IPS-20b (cell line): ENCODE results near the gene MCF2L.
A peak's percentile ranks its signal among the peaks of the same experiment; 100 is the strongest.
"Not testable (repeated sequence)": the region's sequence is repeated elsewhere in the genome, so short reads cannot be mapped to it uniquely, and the experiment has no call there.

Experiments
- H3K27ac ChIP-seq: one replicate; pipeline ENCODE4 v1.5.1; 2013; ENCODE audit warnings: low read length
- H3K27me3 ChIP-seq: 2 replicates; pipeline ENCODE4 v1.6.1; 2013; ENCODE audit warnings: mild to moderate bottlenecking, low read length, inconsistent platforms; ENCODE audit not compliant: insufficient read depth
- H3K36me3 ChIP-seq: 2 replicates; pipeline ENCODE4 v1.6.1; 2013; ENCODE audit warnings: low read depth, mild to moderate bottlenecking, inconsistent platforms, low read length, moderate library complexity; ENCODE audit not compliant: insufficient read depth
- H3K4me1 ChIP-seq: 2 replicates; pipeline ENCODE4 v1.6.1; 2013; ENCODE audit warnings: mild to moderate bottlenecking, control low read depth, inconsistent platforms, low read length, moderate library complexity; ENCODE audit not compliant: insufficient read depth
- H3K4me3 ChIP-seq: 2 replicates; pipeline ENCODE4 v1.5.1; 2013; ENCODE audit warnings: mild to moderate bottlenecking, low read length, inconsistent platforms
- H3K9ac ChIP-seq: 2 replicates; pipeline ENCODE4 v1.6.1; 2013; ENCODE audit warnings: low read depth, mild to moderate bottlenecking, inconsistent platforms, low read length, moderate library complexity
- H3K9me3 ChIP-seq: 2 replicates; pipeline ENCODE4 v1.6.1; 2013; ENCODE audit warnings: mild to moderate bottlenecking, low read depth, low read length, inconsistent platforms; ENCODE audit not compliant: insufficient read depth

MCF2L gene

DNA sequence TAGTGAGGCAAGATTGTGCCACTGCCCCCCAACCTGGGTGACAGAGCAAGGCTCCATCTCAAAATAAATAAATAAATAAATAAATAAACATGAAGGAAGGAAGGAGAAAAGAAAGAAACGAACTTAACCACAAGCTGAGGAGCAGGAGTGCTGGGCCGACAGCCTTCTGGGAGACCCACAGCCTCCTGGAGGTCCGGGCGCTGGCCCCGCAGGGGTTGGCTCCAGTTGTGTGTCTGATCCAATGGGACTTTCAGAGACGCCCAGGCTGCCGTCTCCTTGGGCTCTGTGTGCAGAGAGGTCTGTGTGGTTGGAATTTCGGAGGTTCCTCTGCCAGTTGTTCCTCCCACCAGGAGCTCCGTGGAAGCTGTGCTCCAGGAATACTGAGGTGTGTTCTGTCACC is 36.0 kb upstream of the MCF2L start:
- Histone ChIP-seq H3K9ac (no peak overlapping the region), H3K4me1 (peaks cover 4% of the 10 kb centered on the region; the same call in 1 of the 2 replicates), H3K9me3 (no peaks in the 10 kb centered on the region), H3K27ac (no peak overlapping the region), H3K4me3 (no peak overlapping the region), H3K36me3 (no peaks in the 10 kb centered on the region), H3K27me3 (no peaks in the 10 kb centered on the region)

GRCh38 chr13:112933649-112934048 is 35.4 kb upstream of the MCF2L start:
- H3K27ac ChIP-seq, result no peak overlapping the region

GRCh38 chr13:112934078-112934477 is 34.9 kb upstream of the MCF2L start:
- Histone ChIP-seq H3K27ac (no peak overlapping the region), H3K4me3 (no peak overlapping the region)

More at GRCh38 chr13:112933649-112934048, 35.4 kb upstream of the MCF2L start:
- Histone ChIP-seq H3K36me3 (no peaks in the 10 kb centered on the region), H3K9me3 (no peaks in the 10 kb centered on the region), H3K4me1 (peaks cover 4% of the 10 kb centered on the region; the same call in 1 of the 2 replicates), H3K27me3 (no peaks in the 10 kb centered on the region), H3K9ac (no peak overlapping the region), H3K4me3 (no peak overlapping the region)

DNA sequence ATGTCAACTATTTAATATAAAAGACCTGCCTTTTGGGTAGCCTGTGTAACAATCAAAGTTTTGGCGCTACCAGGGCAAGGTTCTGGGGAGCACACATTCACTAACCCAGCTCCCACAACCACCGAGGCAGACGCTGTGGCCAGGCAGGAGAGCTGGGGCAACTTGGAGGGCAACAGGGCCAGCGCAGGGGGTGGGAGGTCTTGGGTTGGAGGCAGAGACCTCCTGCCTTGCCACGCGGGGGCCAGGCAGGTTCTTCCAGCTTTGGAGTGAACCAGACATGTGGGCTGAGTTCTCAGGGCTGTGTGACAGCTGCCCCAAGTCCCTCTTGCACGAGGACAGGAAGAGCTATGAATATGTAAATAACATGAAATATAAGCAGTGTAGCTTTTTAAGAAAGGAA is 30.3 kb upstream of the MCF2L start:
- no peak overlapping the region for H3K27ac ChIP-seq

More at GRCh38 chr13:112934078-112934477, 34.9 kb upstream of the MCF2L start:
- Histone ChIP-seq H3K27me3 (no peaks in the 10 kb centered on the region), H3K9ac (no peak overlapping the region), H3K36me3 (no peaks in the 10 kb centered on the region), H3K9me3 (no peaks in the 10 kb centered on the region), H3K4me1 (peaks cover 4% of the 10 kb centered on the region; the same call in 1 of the 2 replicates)

GRCh38 chr13:112940236-112940635 is 28.8 kb upstream of the MCF2L start:
- peaks cover 8% of the 10 kb centered on the region; the same call in 1 of the 2 replicates for H3K27me3 ChIP-seq
- H3K27ac ChIP-seq, result no peak overlapping the region
- H3K4me1 ChIP-seq, result peaks cover 3% of the 10 kb centered on the region; the same call in 1 of the 2 replicates
- H3K9ac ChIP-seq, result no peak overlapping the region
- H3K4me3 ChIP-seq, result no peak overlapping the region
- no peaks in the 10 kb centered on the region for H3K9me3 ChIP-seq
- H3K36me3 ChIP-seq, result no peaks in the 10 kb centered on the region

More for the DNA sequence above, 30.3 kb upstream of the MCF2L start:
- no peak overlapping the region for H3K4me3 ChIP-seq
- H3K36me3 ChIP-seq, result no peaks in the 10 kb centered on the region
- H3K9me3 ChIP-seq, result no peaks in the 10 kb centered on the region
- peaks cover 4% of the 10 kb centered on the region; the same call in 1 of the 2 replicates for H3K27me3 ChIP-seq
- peaks cover 3% of the 10 kb centered on the region; the same call in 1 of the 2 replicates for H3K4me1 ChIP-seq
- H3K9ac ChIP-seq, result no peak overlapping the region

DNA sequence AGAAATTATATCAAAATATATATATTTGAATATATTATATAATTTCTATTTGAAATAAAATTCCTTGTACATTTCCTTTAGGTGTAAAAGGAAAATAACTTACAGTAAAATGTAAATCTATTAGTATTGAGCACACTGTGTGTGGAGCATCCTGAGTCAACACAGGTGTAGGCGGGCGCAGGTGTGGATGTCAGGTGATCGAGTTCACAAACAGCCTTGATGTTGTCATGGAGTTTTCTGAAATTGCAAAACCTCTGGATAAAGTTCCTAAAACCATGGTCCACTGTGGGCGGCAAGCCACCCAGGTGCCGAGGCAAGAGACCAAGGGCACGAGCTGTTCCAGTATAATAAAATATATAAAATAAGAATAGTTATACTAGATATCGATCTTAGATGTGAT is 27.7 kb upstream of the MCF2L start:
- Histone ChIP-seq H3K9me3 (no peaks in the 10 kb centered on the region), H3K27me3 (peaks cover 8% of the 10 kb centered on the region; the same call in 1 of the 2 replicates), H3K4me3 (no peak overlapping the region), H3K36me3 (no peaks in the 10 kb centered on the region), H3K27ac (no peak overlapping the region), H3K4me1 (peaks cover 3% of the 10 kb centered on the region; the same call in 1 of the 2 replicates), H3K9ac (no peak overlapping the region)

- not testable (repeated sequence) for H3K27me3 ChIP-seq, H3K4me3 ChIP-seq, H3K9ac ChIP-seq, H3K9me3 ChIP-seq, H3K4me1 ChIP-seq, H3K27ac ChIP-seq, H3K36me3 ChIP-seq
Observed at GRCh38 chr13:112941765-112942164, 27.2 kb upstream of the MCF2L start.

- Histone ChIP-seq H3K9ac (no peak overlapping the region; the same call in 1 of the 2 replicates), H3K27me3 (peaks cover 8% of the 10 kb centered on the region; the same call in 1 of the 2 replicates), H3K9me3 (no peaks in the 10 kb centered on the region), H3K4me3 (peak overlapping the region; percentile 69), H3K4me1 (peaks cover 3% of the 10 kb centered on the region; the same call in 1 of the 2 replicates), H3K27ac (no peak overlapping the region), H3K36me3 (no peaks in the 10 kb centered on the region)
Observed at GRCh38 chr13:112942689-112943308, 26.2 kb upstream of the MCF2L start.

- H3K4me1 ChIP-seq, result peaks cover 3% of the 10 kb centered on the region; the same call in 1 of the 2 replicates
- H3K36me3 ChIP-seq, result no peaks in the 10 kb centered on the region
- peaks cover 8% of the 10 kb centered on the region; the same call in 1 of the 2 replicates for H3K27me3 ChIP-seq
- H3K9me3 ChIP-seq, result no peaks in the 10 kb centered on the region
- peak overlapping the region; percentile 69 for H3K4me3 ChIP-seq
- H3K9ac ChIP-seq, result peak overlapping the region; percentile 46; the same call in 1 of the 2 replicates
- no peak overlapping the region for H3K27ac ChIP-seq
Observed at GRCh38 chr13:112943309-112944125, 25.5 kb upstream of the MCF2L start.

DNA sequence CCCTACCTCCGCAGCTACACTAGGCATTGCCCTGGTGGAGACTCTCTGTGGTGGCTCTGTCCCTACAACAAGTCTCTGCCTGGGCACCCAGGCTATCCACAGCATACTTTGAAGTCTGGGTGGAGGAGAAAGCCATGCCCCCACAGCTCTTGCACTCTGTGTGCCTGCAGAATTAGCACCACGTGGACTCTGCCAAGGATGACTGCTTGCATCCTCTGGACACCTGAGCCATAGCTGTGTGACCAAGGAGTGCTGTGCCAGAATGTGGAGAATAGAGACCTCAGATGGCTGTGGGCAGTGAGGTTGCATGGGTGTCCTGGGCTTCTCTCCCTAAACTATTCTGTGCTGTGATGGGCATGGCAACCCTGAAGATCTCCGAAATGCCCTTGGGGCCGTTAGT is 21.2 kb upstream of the MCF2L start:
- Histone ChIP-seq H3K9me3 (no peaks in the 10 kb centered on the region), H3K4me3 (no peak overlapping the region), H3K9ac (no peak overlapping the region), H3K36me3 (no peaks in the 10 kb centered on the region), H3K27ac (no peak overlapping the region), H3K27me3 (peaks cover 8% of the 10 kb centered on the region; the same call in 1 of the 2 replicates), H3K4me1 (peaks cover 2% of the 10 kb centered on the region; the same call in 1 of the 2 replicates)

GRCh38 chr13:112951674-112952371 is 17.2 kb upstream of the MCF2L start:
- no peak overlapping the region for H3K4me3 ChIP-seq
- H3K9ac ChIP-seq, result no peak overlapping the region
- no peaks in the 10 kb centered on the region for H3K9me3 ChIP-seq
- H3K4me1 ChIP-seq, result peaks cover 3% of the 10 kb centered on the region; the same call in 1 of the 2 replicates
- no peak overlapping the region for H3K27ac ChIP-seq
- no peaks in the 10 kb centered on the region for H3K27me3 ChIP-seq
- H3K36me3 ChIP-seq, result no peaks in the 10 kb centered on the region
